HUES64 (cell line): Measurements from ENCODE around the gene FARS2.

ENCODE experiments used
- H3K27ac ChIP-seq: 2 replicates; pipeline ENCODE4 v1.7.0; 2013; ENCODE audit warnings: low read depth, low read length, inconsistent platforms
- H3K27me3 ChIP-seq: 2 replicates; pipeline ENCODE4 v1.6.1; 2013; ENCODE audit warnings: mild to moderate bottlenecking, low read length; ENCODE audit not compliant: insufficient read depth
- H3K36me3 ChIP-seq: 2 replicates; pipeline ENCODE4 v1.6.1; 2013; ENCODE audit warnings: mild to moderate bottlenecking, low read length; ENCODE audit not compliant: insufficient read depth
- H3K4me1 ChIP-seq: 2 replicates; pipeline ENCODE4 v1.6.1; 2013; ENCODE audit warnings: mild to moderate bottlenecking, low read length, moderate library complexity; ENCODE audit not compliant: insufficient read depth
- H3K4me3 ChIP-seq: 2 replicates; pipeline ENCODE4 v1.5.1; 2013; ENCODE audit warnings: mild to moderate bottlenecking, low read length, moderate library complexity
- H3K9ac ChIP-seq: 2 replicates; pipeline ENCODE4 v1.6.1; 2013; ENCODE audit warnings: mild to moderate bottlenecking, low read depth, low read length
- H3K9me3 ChIP-seq: 2 replicates; pipeline ENCODE4 v1.6.1; 2013; ENCODE audit warnings: low read depth, low read length; ENCODE audit not compliant: insufficient read depth
- WGBS: fragments of 150-250, 120-280 bp; methylation state at CpG from one replicate; pipeline ENCODE4 v1.1.7; 2013; ENCODE audit warnings: missing lambda C conversion rate; 5-methylcytosine and 5-hydroxymethylcytosine counted together

The FARS2 gene

GRCh38 chr6:5582762-5583161 lies 321.4 kb downstream of the FARS2 start:
- no peaks in the 10 kb centered on the region for H3K36me3 ChIP-seq
- no peaks in the 10 kb centered on the region for H3K27me3 ChIP-seq
- no peak overlapping the region for H3K4me3 ChIP-seq
- no peak overlapping the region for H3K27ac ChIP-seq
- peaks cover 12% of the 10 kb centered on the region for H3K9me3 ChIP-seq
- H3K9ac ChIP-seq = no peak overlapping the region
- no peaks in the 10 kb centered on the region for H3K4me1 ChIP-seq

GRCh38 chr6:5583528-5583927 lies 322.2 kb downstream of the FARS2 start:
- Histone ChIP-seq H3K4me3 (no peak overlapping the region), H3K4me1 (no peaks in the 10 kb centered on the region), H3K27me3 (no peaks in the 10 kb centered on the region), H3K9me3 (peaks cover 12% of the 10 kb centered on the region), H3K27ac (no peak overlapping the region), H3K36me3 (no peaks in the 10 kb centered on the region), H3K9ac (no peak overlapping the region)
- 92% methylated on average over 2 of the region's 3 CpGs for whole genome bisulfite sequencing

GRCh38 chr6:5584078-5584482 lies 322.8 kb downstream of the FARS2 start:
- Histone ChIP-seq H3K36me3 (no peaks in the 10 kb centered on the region), H3K9me3 (peaks cover 12% of the 10 kb centered on the region), H3K27me3 (no peaks in the 10 kb centered on the region), H3K27ac (no peak overlapping the region), H3K9ac (no peak overlapping the region), H3K4me3 (no peak overlapping the region), H3K4me1 (no peaks in the 10 kb centered on the region)
- WGBS = 72% methylated on average over 5 of the region's 5 CpGs

- WGBS = 97% methylated on average over 3 of the region's 3 CpGs
- no peaks in the 10 kb centered on the region for H3K27me3 ChIP-seq
Observed at GRCh38 chr6:5587648-5588047, 326.3 kb downstream of the FARS2 start.

GRCh38 chr6:5589422-5590141 lies 328.3 kb downstream of the FARS2 start:
- Histone ChIP-seq H3K4me3 (no peak overlapping the region), H3K27ac (no peak overlapping the region), H3K36me3 (no peaks in the 10 kb centered on the region), H3K9ac (no peak overlapping the region), H3K4me1 (no peaks in the 10 kb centered on the region), H3K27me3 (no peaks in the 10 kb centered on the region), H3K9me3 (peaks cover 12% of the 10 kb centered on the region)
- WGBS = 99% methylated on average over 7 of the region's 7 CpGs

More at GRCh38 chr6:5587648-5588047, 326.3 kb downstream of the FARS2 start:
- Histone ChIP-seq H3K36me3 (no peaks in the 10 kb centered on the region), H3K4me1 (no peaks in the 10 kb centered on the region), H3K4me3 (no peak overlapping the region), H3K9ac (no peak overlapping the region), H3K9me3 (peaks cover 12% of the 10 kb centered on the region), H3K27ac (no peak overlapping the region)

GRCh38 chr6:5590187-5590586 lies 328.9 kb downstream of the FARS2 start:
- Histone ChIP-seq H3K36me3 (no peaks in the 10 kb centered on the region), H3K4me3 (no peak overlapping the region), H3K27ac (no peak overlapping the region), H3K9me3 (peaks cover 12% of the 10 kb centered on the region), H3K27me3 (no peaks in the 10 kb centered on the region), H3K4me1 (no peaks in the 10 kb centered on the region), H3K9ac (no peak overlapping the region)
- WGBS = 81% methylated on average over 4 of the region's 5 CpGs

- H3K36me3 ChIP-seq = no peaks in the 10 kb centered on the region
- H3K4me3 ChIP-seq = no peak overlapping the region
- no peak overlapping the region for H3K9ac ChIP-seq
- WGBS = 95% methylated on average over 17 of the region's 17 CpGs
- no peaks in the 10 kb centered on the region for H3K4me1 ChIP-seq
- no peak overlapping the region for H3K27ac ChIP-seq
- no peaks in the 10 kb centered on the region for H3K9me3 ChIP-seq
- no peaks in the 10 kb centered on the region for H3K27me3 ChIP-seq
Observed at GRCh38 chr6:5592886-5593519, 331.7 kb downstream of the FARS2 start.

GRCh38 chr6:5595184-5595583 lies 333.9 kb downstream of the FARS2 start:
- no peaks in the 10 kb centered on the region for H3K9me3 ChIP-seq
- WGBS = 95% methylated on average over 7 of the region's 7 CpGs
- no peaks in the 10 kb centered on the region for H3K4me1 ChIP-seq
- H3K9ac ChIP-seq = no peak overlapping the region
- H3K27me3 ChIP-seq = no peaks in the 10 kb centered on the region
- H3K4me3 ChIP-seq = no peak overlapping the region
- no peak overlapping the region for H3K27ac ChIP-seq
- H3K36me3 ChIP-seq = no peaks in the 10 kb centered on the region

- no peaks in the 10 kb centered on the region for H3K4me1 ChIP-seq
- no peak overlapping the region for H3K4me3 ChIP-seq
- H3K27me3 ChIP-seq = no peaks in the 10 kb centered on the region
- no peak overlapping the region for H3K9ac ChIP-seq
- no peak overlapping the region for H3K27ac ChIP-seq
- WGBS = 92% methylated on average over 6 of the region's 7 CpGs
- H3K9me3 ChIP-seq = no peaks in the 10 kb centered on the region
- H3K36me3 ChIP-seq = no peaks in the 10 kb centered on the region
Observed at GRCh38 chr6:5597413-5597812, 336.1 kb downstream of the FARS2 start.

- no peak overlapping the region for H3K4me3 ChIP-seq
- no peak overlapping the region for H3K9ac ChIP-seq
- WGBS = 88% methylated on average over 3 of the region's 3 CpGs
- no peaks in the 10 kb centered on the region for H3K9me3 ChIP-seq
- H3K4me1 ChIP-seq = no peaks in the 10 kb centered on the region
- H3K27me3 ChIP-seq = no peaks in the 10 kb centered on the region
- H3K36me3 ChIP-seq = no peaks in the 10 kb centered on the region
- no peak overlapping the region for H3K27ac ChIP-seq
Observed at GRCh38 chr6:5598123-5598522, 336.8 kb downstream of the FARS2 start.

GRCh38 chr6:5599127-5599526 lies 337.8 kb downstream of the FARS2 start:
- no peak overlapping the region for H3K4me3 ChIP-seq
- no peak overlapping the region for H3K27ac ChIP-seq
- H3K4me1 ChIP-seq = no peaks in the 10 kb centered on the region
- no peak overlapping the region for H3K9ac ChIP-seq
- H3K27me3 ChIP-seq = no peaks in the 10 kb centered on the region
- WGBS = 92% methylated on average over 7 of the region's 8 CpGs
- no peaks in the 10 kb centered on the region for H3K9me3 ChIP-seq
- H3K36me3 ChIP-seq = no peaks in the 10 kb centered on the region
